Omental fat pad (tissue), 4 donors: ENCODE results near the gene COQ10B. TPM values are rescaled to one million over a fixed set of nuclear protein-coding genes. Genes with fewer than 3 reads are reported as not detected.

Experiments
- ATAC-seq: fragments of 150-250 bp; one replicate; pipeline ENCODE4 v1.9.1; 2016; ENCODE audit warnings: mild to moderate bottlenecking, moderate library complexity; ENCODE audit not compliant: low FRiP score
- DNase-seq: peaks from one replicate; pipeline ENCODE4 v3.0.0-alpha.2; 2019; ENCODE audit warnings: low spot score
- total RNA-seq, 4 donors: library from RNA; depleted of rRNA; stranded (reverse); fragments of >200 nt; gene quantifications; one replicate each; pipeline ENCODE4 v1.1.0, GENCODE V29; 2016
- TF ChIP-seq, protein P1 (sequence below), 3 donors: fragments of 450-650 bp; IDR thresholded peaks; one replicate each; pipeline ENCODE4 v1.5.1; 2016 to 2017; ENCODE audit warnings: antibody characterized with exemption in 3 of 3, mild to moderate bottlenecking in 3 of 3, moderate library complexity in 2 of 3

Gene COQ10B
- total RNA-seq, 4 donors from 2014 or later = 27.0 to 47.7 (median 37.0) TPM

DNA sequence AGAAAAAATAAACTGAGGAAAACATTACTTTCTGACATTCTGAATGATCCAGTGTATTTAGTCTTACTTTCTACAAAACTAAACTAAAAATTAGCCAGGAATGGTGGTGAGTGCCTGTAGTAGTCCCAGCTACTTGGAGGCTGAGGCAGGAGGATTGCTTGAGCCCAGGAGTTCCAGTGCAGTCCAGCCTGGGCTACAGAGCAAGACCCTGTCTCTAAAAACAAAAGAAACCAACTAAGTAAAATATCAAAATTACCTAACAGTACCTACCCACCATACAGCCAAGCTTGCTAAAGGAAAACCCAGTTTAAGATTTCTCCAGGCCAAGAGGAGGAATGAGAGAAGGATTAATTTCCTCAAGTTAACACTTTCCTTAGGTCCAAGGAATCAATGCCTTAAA is 43.3 kb downstream of the COQ10B start:
- TF ChIP-seq, protein P1, sequence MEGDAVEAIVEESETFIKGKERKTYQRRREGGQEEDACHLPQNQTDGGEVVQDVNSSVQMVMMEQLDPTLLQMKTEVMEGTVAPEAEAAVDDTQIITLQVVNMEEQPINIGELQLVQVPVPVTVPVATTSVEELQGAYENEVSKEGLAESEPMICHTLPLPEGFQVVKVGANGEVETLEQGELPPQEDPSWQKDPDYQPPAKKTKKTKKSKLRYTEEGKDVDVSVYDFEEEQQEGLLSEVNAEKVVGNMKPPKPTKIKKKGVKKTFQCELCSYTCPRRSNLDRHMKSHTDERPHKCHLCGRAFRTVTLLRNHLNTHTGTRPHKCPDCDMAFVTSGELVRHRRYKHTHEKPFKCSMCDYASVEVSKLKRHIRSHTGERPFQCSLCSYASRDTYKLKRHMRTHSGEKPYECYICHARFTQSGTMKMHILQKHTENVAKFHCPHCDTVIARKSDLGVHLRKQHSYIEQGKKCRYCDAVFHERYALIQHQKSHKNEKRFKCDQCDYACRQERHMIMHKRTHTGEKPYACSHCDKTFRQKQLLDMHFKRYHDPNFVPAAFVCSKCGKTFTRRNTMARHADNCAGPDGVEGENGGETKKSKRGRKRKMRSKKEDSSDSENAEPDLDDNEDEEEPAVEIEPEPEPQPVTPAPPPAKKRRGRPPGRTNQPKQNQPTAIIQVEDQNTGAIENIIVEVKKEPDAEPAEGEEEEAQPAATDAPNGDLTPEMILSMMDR (IDR thresholded peaks at IDR 0.05) = no peak
- DNase-seq (no peak), ATAC-seq (no peak)

DNA sequence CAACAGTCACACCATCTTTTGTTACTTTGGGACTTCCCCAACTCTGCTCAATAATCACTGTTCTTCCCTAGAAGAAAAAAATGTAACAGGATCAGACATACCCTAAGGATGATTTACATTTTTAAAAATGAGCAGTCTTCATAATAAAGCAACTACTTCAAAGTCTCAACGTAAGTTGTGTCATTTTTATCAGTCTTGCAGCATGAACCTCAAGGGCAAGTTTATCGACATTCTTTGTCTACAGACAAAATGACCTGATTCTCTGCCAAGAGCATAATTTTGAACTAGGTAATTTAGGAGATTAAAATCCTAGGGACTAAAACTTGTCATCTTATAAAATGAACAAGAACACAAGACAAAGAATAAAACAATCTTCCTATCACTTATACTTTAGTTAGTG is 44.0 kb downstream of the COQ10B start:
- no peak for DNase-seq
- TF ChIP-seq, protein P1 (IDR thresholded peaks at IDR 0.05) = no peak
- no peak for ATAC-seq

DNA sequence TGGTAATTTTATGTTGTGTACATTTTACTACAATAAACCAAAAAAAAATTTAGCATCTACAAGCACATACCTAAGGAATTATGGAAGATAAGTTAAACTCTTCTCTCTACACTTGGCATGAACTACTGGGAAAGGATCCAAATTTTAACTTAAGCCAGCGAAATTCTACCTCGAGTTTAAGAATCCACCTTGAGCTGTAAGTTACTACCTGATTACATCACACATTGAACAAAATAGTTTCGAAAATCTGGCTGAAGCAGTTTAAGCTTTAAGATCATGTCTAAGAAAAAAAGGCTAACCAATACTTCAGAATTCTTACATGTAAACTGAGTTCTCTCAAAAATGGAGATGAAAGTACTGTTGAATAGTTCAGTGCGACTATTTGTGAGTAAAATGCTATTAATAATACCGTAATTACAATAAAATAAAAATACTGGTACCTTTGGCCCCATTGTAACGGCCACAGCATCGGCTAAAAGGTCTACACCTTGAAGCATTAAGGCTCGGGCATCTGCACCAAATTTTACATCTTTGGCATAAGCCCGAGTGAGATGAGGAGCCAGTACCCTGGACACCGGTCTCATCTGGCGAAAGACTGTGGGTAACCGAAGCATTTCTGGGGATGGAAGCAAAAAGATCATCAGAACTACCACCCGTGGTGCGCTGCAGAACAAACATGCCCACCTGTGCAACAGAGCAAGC is 45.0 kb downstream of the COQ10B start:
- DNase-seq (no peak), ATAC-seq (no peak)
- TF ChIP-seq, protein P1 (IDR thresholded peaks at IDR 0.05) = no peak

DNA sequence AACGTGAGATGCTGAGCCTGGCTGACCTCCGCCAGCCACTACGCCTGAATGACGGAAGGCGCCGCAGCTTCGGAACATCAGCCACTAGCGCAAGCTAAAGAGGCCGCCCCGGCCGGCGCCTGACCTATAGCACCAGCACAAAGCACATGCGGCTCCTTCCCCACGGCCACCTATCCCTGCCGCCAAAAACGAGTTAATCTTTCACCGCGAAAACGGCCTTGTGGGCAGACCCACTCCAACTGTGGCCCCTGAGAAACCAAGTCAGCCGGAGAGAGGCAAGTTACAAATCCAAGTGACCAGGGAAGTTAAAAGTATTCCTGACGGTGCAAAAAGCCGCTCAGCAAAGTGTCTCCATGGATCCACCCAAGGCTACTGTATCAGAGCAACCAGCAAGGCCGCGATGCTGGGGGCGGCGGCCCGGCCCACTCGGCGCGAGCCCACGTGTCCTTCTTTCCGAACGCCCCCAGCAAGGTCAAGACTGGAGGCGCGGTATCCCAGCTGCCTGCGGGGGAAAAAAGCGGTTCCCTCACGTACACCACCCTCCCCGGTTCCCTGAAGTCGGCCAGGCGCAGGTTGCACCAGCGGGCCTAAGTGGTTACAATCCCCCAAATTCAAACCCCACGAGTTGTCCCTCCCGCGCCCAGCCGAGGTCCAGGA is 45.7 kb downstream of the COQ10B start:
- TF ChIP-seq, protein P1 (IDR thresholded peaks at IDR 0.05) = no peak
- DNase-seq (no peak), ATAC-seq (peak; percentile 20)

DNA sequence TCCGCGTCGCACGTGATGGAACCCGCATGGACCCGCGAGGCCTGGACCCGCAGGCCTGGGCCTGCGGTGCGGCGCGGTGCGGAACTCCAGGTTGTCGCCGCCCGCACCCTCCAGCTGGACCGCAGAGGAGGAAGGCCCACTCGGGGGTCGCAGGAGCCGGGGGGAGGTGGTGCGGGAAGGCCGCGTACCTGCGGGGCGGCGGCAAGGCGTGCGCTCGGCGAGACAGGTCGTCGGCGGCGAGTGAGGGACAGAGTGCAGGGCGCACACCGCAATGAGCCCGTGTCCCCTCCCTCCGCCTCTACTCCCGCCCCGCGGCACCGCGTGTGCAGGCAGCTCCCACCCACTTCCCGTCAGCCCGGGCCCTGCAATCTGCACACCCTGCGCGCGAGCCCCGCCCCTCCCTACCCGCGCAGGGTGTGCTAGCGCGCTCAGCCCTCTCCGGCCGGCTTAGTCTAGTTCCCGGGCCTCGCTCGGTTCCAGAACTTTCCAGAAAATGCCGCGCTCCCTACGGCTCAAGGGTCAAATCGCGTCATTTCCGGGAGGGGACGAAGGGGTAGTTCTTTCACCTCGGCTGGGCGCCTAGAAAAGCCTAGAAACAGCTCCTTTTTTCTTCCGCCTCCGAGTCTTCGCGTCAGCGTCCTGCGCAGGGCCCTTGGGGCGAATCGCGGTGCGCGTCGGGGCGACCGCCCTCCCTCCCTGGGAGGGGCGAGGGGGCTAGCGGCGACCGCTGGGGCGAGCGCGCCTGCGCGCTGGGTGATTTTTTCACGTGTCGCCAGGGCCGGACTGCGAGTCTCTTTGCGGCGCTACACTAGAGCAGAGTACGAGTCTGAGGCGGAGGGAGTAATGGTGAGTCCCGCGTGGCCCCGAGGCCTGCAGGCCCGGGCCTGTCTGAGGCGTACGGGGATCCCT is 46.5 kb downstream of the COQ10B start, which contains the start of the genes HSPD1 and HSPE1:
Gene HSPD1, minus strand, starts transcription at position 247 of the 909 bp plus-strand sequence. CDS start 992 bp downstream, outside the sequence.
Gene HSPE1, plus strand, starts transcription at position 786 of the 909 bp plus-strand sequence. Its CDS starts 58 bp downstream, at position 844.
- TF ChIP-seq, protein P1 (IDR thresholded peaks at IDR 0.05) = no peak
- ATAC-seq (peak; percentile 99), DNase-seq (peak; percentile 96)

DNA sequence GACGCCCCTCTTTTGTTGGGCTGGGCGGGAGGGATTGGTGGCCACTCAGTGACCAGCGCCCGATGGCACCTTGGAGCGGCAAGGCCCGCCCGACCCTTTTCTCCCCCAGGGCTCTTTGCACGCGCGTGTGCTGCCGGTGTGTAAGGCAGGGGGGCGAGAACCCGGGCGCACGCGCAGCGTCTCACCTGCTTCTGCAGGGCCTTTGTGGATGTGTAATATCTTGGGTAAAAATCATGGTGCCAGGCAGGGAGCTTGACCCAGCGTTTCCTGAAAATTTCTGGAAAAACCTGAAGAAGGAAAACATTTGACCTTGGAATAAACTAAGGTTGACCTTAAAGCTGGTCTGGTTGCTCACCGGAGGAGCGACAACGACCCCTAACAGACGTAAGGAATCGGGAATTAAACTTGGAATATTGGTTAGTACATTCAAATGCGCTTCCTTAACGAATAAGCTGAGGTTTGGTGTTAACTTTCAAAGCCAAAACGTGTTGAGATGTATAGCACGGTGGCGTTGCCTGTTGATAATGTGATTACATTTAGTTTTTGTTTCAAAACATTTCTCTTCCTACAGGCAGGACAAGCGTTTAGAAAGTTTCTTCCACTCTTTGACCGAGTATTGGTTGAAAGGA is 47.3 kb downstream of the COQ10B start:
- TF ChIP-seq, protein P1 (IDR thresholded peaks at IDR 0.05) = no peak
- ATAC-seq = no peak
- DNase-seq = no peak
